ENCODE data around the gene POC1A. TPM values are rescaled to one million over a fixed set of nuclear protein-coding genes. Genes with fewer than 3 reads are reported as not detected.

The POC1A gene
- total and polyA plus RNA-seq, 9 of the 15 experiments (the other 6 are each of a cell fraction or from before 2014, with no cell fraction given) = 7.2 to 17.5 (median 12.1) TPM

GRCh38 chr3:52029053-52029452 lies 125.2 kb downstream of the POC1A start (continued):
- no peak for TF ChIP-seq GABPB2 (CRISPR knock-in tag; conservative IDR thresholded peaks at IDR 0.05)
- TF ChIP-seq RAD21 (CRISPR knock-in tag; conservative IDR thresholded peaks at IDR 0.05 in 1 of 2, IDR thresholded peaks at IDR 0.05 in 1 of 2) = no peak
- TF ChIP-seq BDP1 (IDR thresholded peaks at IDR 0.05; ENCODE audit: insufficient read depth, insufficient read length) = no peak
- no peak for TF ChIP-seq ATF3 (IDR thresholded peaks at IDR 0.05)
- no peak for TF ChIP-seq ATF3 (CRISPR knock-in tag; conservative IDR thresholded peaks at IDR 0.05)
- TF ChIP-seq NFIC (IDR thresholded peaks at IDR 0.05) = peak; percentile 53
- TF ChIP-seq KAT2B (IDR thresholded peaks at IDR 0.05; ENCODE audit: low read depth, low read length) = no peak
- TF ChIP-seq RNF219 (CRISPR knock-in tag; IDR thresholded peaks at IDR 0.05) = no peak
- TF ChIP-seq, protein P1, sequence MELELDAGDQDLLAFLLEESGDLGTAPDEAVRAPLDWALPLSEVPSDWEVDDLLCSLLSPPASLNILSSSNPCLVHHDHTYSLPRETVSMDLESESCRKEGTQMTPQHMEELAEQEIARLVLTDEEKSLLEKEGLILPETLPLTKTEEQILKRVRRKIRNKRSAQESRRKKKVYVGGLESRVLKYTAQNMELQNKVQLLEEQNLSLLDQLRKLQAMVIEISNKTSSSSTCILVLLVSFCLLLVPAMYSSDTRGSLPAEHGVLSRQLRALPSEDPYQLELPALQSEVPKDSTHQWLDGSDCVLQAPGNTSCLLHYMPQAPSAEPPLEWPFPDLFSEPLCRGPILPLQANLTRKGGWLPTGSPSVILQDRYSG (tag; conservative IDR thresholded peaks at IDR 0.05; ENCODE audit: low read depth) = no peak
- TF ChIP-seq CBFA2T3 (IDR thresholded peaks at IDR 0.05) = peak; percentile 87
- TF ChIP-seq, protein P2, sequence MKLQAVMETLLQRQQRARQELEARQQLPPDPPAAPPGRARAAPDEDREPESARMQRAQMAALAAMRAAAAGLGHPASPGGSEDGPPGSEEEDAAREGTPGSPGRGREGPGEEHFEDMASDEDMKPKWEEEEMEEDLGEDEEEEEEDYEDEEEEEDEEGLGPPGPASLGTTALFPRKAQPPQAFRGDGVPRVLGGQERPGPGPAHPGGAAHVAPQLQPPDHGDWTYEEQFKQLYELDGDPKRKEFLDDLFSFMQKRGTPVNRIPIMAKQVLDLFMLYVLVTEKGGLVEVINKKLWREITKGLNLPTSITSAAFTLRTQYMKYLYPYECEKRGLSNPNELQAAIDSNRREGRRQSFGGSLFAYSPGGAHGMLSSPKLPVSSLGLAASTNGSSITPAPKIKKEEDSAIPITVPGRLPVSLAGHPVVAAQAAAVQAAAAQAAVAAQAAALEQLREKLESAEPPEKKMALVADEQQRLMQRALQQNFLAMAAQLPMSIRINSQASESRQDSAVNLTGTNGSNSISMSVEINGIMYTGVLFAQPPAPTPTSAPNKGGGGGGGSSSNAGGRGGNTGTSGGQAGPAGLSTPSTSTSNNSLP (IDR thresholded peaks at IDR 0.05; ENCODE audit: borderline replicate concordance, low read depth, low read length) = no peak
- TF ChIP-seq PHB (CRISPR knock-in tag; IDR thresholded peaks at IDR 0.05) = no peak
- no peak for TF ChIP-seq HBP1 (CRISPR knock-in tag; IDR thresholded peaks at IDR 0.05)
- no peak for TF ChIP-seq POLR3G (IDR thresholded peaks at IDR 0.05; ENCODE audit: extremely low read depth, insufficient read length, insufficient replicate concordance)
- no peak for TF ChIP-seq ZNF217 (CRISPR knock-in tag; IDR thresholded peaks at IDR 0.05)
- no peak for TF ChIP-seq U2AF1 (optimal IDR thresholded peaks at IDR 0.05; ENCODE audit: low read depth, low read length)
- TF ChIP-seq POLR2AphosphoS5 (IDR thresholded peaks at IDR 0.05; ENCODE audit: control insufficient read depth, insufficient read depth, low read depth, low read length) = peak; percentile 60; the same call in 1 of the 2 replicates
- no peak for TF ChIP-seq SMC3 (conservative IDR thresholded peaks at IDR 0.05; ENCODE audit: insufficient read depth, low read depth, low read length)
- TF ChIP-seq MAX (CRISPR knock-in tag; IDR thresholded peaks at IDR 0.05) = 0 out of 2 replicates have a peak, but pooled peaks have one; percentile 1
- TF ChIP-seq MTA1 (IDR thresholded peaks at IDR 0.05; ENCODE audit: borderline replicate concordance) = no peak
- TF ChIP-seq PCBP2 (IDR thresholded peaks at IDR 0.05; ENCODE audit: low read depth, low read length, poor library complexity, severe bottlenecking) = no peak
- TF ChIP-seq HOXB6 (CRISPR knock-in tag; IDR thresholded peaks at IDR 0.05; ENCODE audit: borderline replicate concordance) = no peak

Data from K562 (cell line).